Right lobe of liver (tissue), 6 donors: ENCODE data around the gene IMMT. TPM values are rescaled to one million over a fixed set of nuclear protein-coding genes. Genes with fewer than 3 reads are reported as not detected.

Experiments
- ATAC-seq, 4 donors: fragments of 200-7000 bp; cut with Tn5 transposase; one replicate each; pipeline ENCODE4 v1.9.1; 2020; ENCODE audit warnings: mild to moderate bottlenecking in 4 of 4, moderate library complexity in 4 of 4
- DNase-seq, 3 donors: peaks; one replicate each; pipeline ENCODE4 v3.0.0-alpha.2; 2020
- H3K27ac ChIP-seq, 3 donors: fragments of 200-600 bp; one replicate each; pipeline ENCODE4 v1.8.0; 2022
- H3K27me3 ChIP-seq, 2 donors: fragments of 200-600 bp; one replicate each; pipeline ENCODE4 v1.8.0; 2022
- H3K36me3 ChIP-seq, 4 donors: fragments of 200-600 bp; sonication (generic) in 1 of 4; one replicate each; pipeline versions ENCODE4 v1.5.1 to v1.8.0; 2017 to 2022; ENCODE audit warnings: control low read depth in 1 of 4
- H3K4me1 ChIP-seq, 4 donors: fragments of 200-600 bp; sonication (generic) in 1 of 4; one replicate each; pipeline versions ENCODE4 v1.5.1 to v1.8.0; 2017 to 2022; ENCODE audit warnings: control low read depth in 1 of 4
- H3K4me3 ChIP-seq, 3 donors: fragments of 200-600 bp; one replicate each; pipeline ENCODE4 v1.8.0; 2022
- H3K9me3 ChIP-seq, 4 donors: fragments of 200-600 bp; sonication (generic) in 1 of 4; one replicate each; pipeline versions ENCODE4 v1.5.1 to v1.8.0; 2017 to 2022; ENCODE audit warnings: control low read depth in 1 of 4
- CTCF ChIP-seq, 4 donors: fragments of 200-600 bp in 3 of 4; fragments of 450-650 bp in 1 of 4; IDR thresholded peaks; one replicate each; pipeline versions ENCODE4 v1.5.1 to v1.8.0; 2016 to 2022; ENCODE audit warnings: antibody characterized with exemption in 4 of 4, mild to moderate bottlenecking in 2 of 4
- POLR2A ChIP-seq: fragments of 450-650 bp; IDR thresholded peaks from one replicate; pipeline ENCODE4 v1.6.1; 2017; ENCODE audit warnings: antibody characterized with exemption, mild to moderate bottlenecking
- WGBS: methylation state at CpG from one replicate; pipeline ENCODE4 v1.1.6; 2018; ENCODE audit warnings: low coverage, low lambda C conversion rate; ENCODE audit not compliant: insufficient coverage; ENCODE audit errors: missing lambda C conversion rate; 5-methylcytosine and 5-hydroxymethylcytosine counted together
- intact Hi-C, 2 donors: fragments of 100-400 bp; cut with DNase I; formaldehyde crosslinking; loops; one replicate each; pipeline versions ENCODE4 v1.11.2 to v1.14.1; 2022
- total RNA-seq, 6 experiments: library from RNA; depleted of rRNA in 2 of 6; stranded (reverse); fragments of >200 nt in 2 of 6; fragmentation: NEBNext Ultra II Directional in 3 of 6; extraction: Animal tissue kit (Norgen Biotek cat#: 25700) in 3 of 6; gene quantifications; one replicate each; pipeline versions ENCODE4 v1.1.0 to v1.2.4, GENCODE V29; 2016 to 2023
- donor health status: DM: no; HTN: yes; CAD: no.
- donor health status: DM: no; HTN: no; CAD: no.
- donor health status: DM: no; HTN: no; CAD: no.
- donor health status: DM: no; HTN: yes; CAD: no.
- donor health status: DM: no; HTN: yes; CAD: no.

Gene IMMT
- total RNA-seq, 6 experiments from 2014 or later: 48.9 to 56.9 (median 52.5) TPM

- H3K9me3 ChIP-seq: no peaks in the 10 kb centered on the region
- ATAC-seq (no peak), DNase-seq (no peak)
- no peak overlapping the region for H3K27ac ChIP-seq
- WGBS: 100% methylated on average over 1 of the region's 5 CpGs
- H3K4me3 ChIP-seq: no peak overlapping the region
- intact Hi-C loops: loop anchor here (5.0 to 10.0 kb wide), 2 partner anchors 135 to 147 kb away; no protein-coding TSS in a partner anchor
- no peaks in the 10 kb centered on the region for H3K27me3 ChIP-seq
- TF ChIP-seq POLR2A (no peak), CTCF (IDR thresholded peaks at IDR 0.05) (no peak)
- H3K36me3 ChIP-seq: no peaks in the 10 kb centered on the region
- H3K4me1 ChIP-seq: no peaks in the 10 kb centered on the region
These were observed 24.6 kb upstream of the IMMT start for GRCh38 chr2:86219896-86220295.

GRCh38 chr2:86218124-86218523 lies 22.9 kb upstream of the IMMT start:
- DNase-seq (no peak), ATAC-seq (no peak)
- 78% methylated on average over 4 of the region's 4 CpGs for WGBS
- intact Hi-C loops: loop anchor here in 1 of 2 donors (10.0 kb wide), 1 partner anchor 137 kb away; no protein-coding TSS in a partner anchor
- peaks cover 0 to 15% (median 1%) of the 10 kb centered on the region in 4 donors for H3K4me1 ChIP-seq
- no peak overlapping the region for H3K27ac ChIP-seq
- H3K27me3 ChIP-seq: no peaks in the 10 kb centered on the region
- TF ChIP-seq CTCF (IDR thresholded peaks at IDR 0.05): no peak
- TF ChIP-seq POLR2A: no peak
- no peak overlapping the region for H3K4me3 ChIP-seq
- H3K36me3 ChIP-seq: no peaks in the 10 kb centered on the region
- no peaks in the 10 kb centered on the region for H3K9me3 ChIP-seq

- Histone ChIP-seq H3K27ac (no peak overlapping the region), H3K4me3 (no peak overlapping the region), H3K4me1 (peaks cover 0 to 28% (median 4%) of the 10 kb centered on the region in 4 donors), H3K9me3 (no peaks in the 10 kb centered on the region), H3K27me3 (no peaks in the 10 kb centered on the region), H3K36me3 (peaks cover 0 to 7% (median 3%) of the 10 kb centered on the region in 4 donors)
- DNase-seq: no peak
- 66% methylated on average over 12 of the region's 13 CpGs for WGBS
- intact Hi-C loops: loop anchor here in 1 of 2 donors (10.0 kb wide), 1 partner anchor 138 kb away; no protein-coding TSS in a partner anchor
- no peak for TF ChIP-seq CTCF (IDR thresholded peaks at IDR 0.05)
- no peak for TF ChIP-seq POLR2A
- no peak for ATAC-seq
These were observed 21.6 kb upstream of the IMMT start for GRCh38 chr2:86216575-86217555.

GRCh38 chr2:86214503-86214832 lies 19.2 kb upstream of the IMMT start:
- no peak for ATAC-seq
- TF ChIP-seq POLR2A: no peak
- no peak for TF ChIP-seq CTCF (IDR thresholded peaks at IDR 0.05)
- no peak overlapping the region for H3K27ac ChIP-seq

More at GRCh38 chr2:86214503-86214832, 19.2 kb upstream of the IMMT start:
- WGBS: 91% methylated on average over 2 of the region's 2 CpGs
- Histone ChIP-seq H3K36me3 (peaks cover 0 to 17% (median 9%) of the 10 kb centered on the region in 4 donors), H3K4me1 (peaks cover 0 to 40% (median 7%) of the 10 kb centered on the region in 4 donors), H3K4me3 (no peak overlapping the region), H3K27me3 (no peaks in the 10 kb centered on the region), H3K9me3 (no peaks in the 10 kb centered on the region)
- intact Hi-C loops: loop anchor here in 1 of 2 donors (10.0 kb wide), 1 partner anchor 140 kb away; no protein-coding TSS in a partner anchor
- no peak for DNase-seq
